ENCODE results near the gene FRMD4A.
"Not testable (repeated sequence)": the region's sequence is repeated elsewhere in the genome, so short reads cannot be mapped to it uniquely, and the experiment has no call there.

Gene FRMD4A

DNA sequence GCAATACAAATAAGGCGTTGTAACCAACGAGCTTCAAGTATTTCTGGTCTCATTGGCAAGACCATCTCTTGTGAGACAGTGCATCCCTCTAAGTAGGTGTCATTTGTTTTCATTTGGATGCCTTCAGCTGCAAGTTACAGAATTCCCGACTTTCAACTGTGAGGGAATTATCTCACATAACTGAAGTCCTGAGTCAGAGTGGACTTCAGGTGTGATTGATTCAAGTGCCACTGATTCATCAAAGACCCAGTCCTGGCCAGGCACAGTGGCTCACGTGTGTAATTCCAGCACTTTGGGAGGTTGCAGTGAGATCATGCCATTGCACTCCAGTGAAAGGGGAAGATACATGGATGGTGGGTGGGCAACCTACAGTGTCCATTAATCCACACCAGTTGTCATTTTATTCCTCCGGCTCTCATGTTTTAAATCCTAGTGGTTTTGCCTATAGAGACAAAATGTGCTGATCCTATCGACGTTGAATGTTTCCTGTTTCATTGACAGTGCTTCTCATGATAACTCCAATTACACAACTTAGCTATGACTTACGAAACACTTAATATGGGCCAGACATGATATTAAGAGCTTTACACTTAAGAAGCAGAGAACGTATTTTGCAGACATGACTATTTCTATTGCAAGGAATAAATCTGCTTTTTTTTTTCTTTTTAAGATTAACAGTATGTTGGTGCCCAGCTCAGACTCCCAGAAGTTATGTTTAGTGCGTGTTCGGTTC, 268.0 kb downstream of the FRMD4A start:
- Mint-ChIP-seq H3K9me3 (no peaks in the 10 kb centered on the region), H3K4me1 (ENCODE audit: low read depth in 2 of 2) (no peaks in the 10 kb centered on the region), H3K27ac (no peak overlapping the region), H3K4me3 (no peak overlapping the region), H3K36me3 (ENCODE audit: insufficient read depth) (no peaks in the 10 kb centered on the region), H3K27me3 (peaks cover 38 to 42% of the 10 kb centered on the region in 2 donors)
- no peak for DNase-seq
- no peak for ATAC-seq (replicated peaks)

GRCh38 chr10:14060320-14061070, 270.2 kb downstream of the FRMD4A start:
- Mint-ChIP-seq H3K4me1 (ENCODE audit: low read depth in 2 of 2) (no peaks in the 10 kb centered on the region), H3K9me3 (no peaks in the 10 kb centered on the region), H3K4me3 (no peak overlapping the region), H3K27ac (no peak overlapping the region), H3K36me3 (ENCODE audit: insufficient read depth) (no peaks in the 10 kb centered on the region), H3K27me3 (peaks cover 43 to 53% of the 10 kb centered on the region in 2 donors)
- DNase-seq (no peak), ATAC-seq (replicated peaks) (no peak)

DNA sequence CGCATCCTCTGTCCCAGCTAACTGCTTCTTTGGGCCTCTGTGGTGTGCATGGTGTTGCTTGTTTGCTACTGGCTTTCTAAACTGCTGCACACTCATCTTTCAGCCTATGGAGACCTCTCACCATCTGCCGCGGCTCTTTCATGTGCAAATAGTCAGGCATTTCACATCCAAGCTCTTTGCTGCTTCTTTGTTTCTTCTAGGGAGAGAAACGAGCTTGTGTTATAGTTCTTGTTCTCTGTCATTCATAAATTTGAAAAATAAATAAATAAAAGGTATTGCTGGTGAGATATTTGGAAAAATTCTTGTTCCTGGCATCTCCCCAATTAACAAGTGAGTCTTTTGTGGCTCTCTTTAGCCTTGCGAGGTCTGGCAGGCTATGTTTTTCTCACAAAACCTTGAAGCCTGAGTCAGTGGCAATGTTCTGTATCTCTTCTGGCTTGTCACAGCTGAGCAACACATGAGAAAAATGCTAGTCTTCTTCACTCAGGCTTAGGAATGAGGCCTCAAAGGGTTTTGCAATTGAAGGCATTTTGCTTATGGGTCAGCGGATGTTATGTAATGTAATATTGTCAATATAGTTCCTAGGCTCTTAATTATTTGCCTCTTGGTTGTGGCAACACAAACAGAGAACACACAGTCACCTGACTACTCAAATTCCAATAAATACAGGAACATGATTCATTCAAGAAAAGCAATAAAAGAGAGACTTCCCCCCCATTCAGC, 274.0 kb downstream of the FRMD4A start:
- ATAC-seq (replicated peaks): no peak
- DNase-seq: no peak
- Mint-ChIP-seq H3K27ac (no peak overlapping the region), H3K4me1 (ENCODE audit: low read depth in 2 of 2) (no peaks in the 10 kb centered on the region), H3K4me3 (no peak overlapping the region), H3K36me3 (ENCODE audit: insufficient read depth) (no peaks in the 10 kb centered on the region), H3K9me3 (peaks cover 2 to 6% of the 10 kb centered on the region in 2 donors), H3K27me3 (peaks cover 36 to 37% of the 10 kb centered on the region in 2 donors)

GRCh38 chr10:14052931-14053330, 277.8 kb downstream of the FRMD4A start:
- Mint-ChIP-seq H3K27me3 (peaks cover 35 to 38% of the 10 kb centered on the region in 2 donors), H3K36me3 (ENCODE audit: insufficient read depth) (no peaks in the 10 kb centered on the region), H3K4me3 (no peak overlapping the region), H3K4me1 (ENCODE audit: low read depth in 2 of 2) (no peaks in the 10 kb centered on the region), H3K9me3 (peaks cover 2 to 9% of the 10 kb centered on the region in 2 donors), H3K27ac (no peak overlapping the region)
- no peak for ATAC-seq (replicated peaks)
- no peak for DNase-seq

GRCh38 chr10:14050598-14050997, 280.1 kb downstream of the FRMD4A start:
- Mint-ChIP-seq H3K36me3 (ENCODE audit: insufficient read depth) (no peaks in the 10 kb centered on the region), H3K4me1 (ENCODE audit: low read depth in 2 of 2) (no peaks in the 10 kb centered on the region), H3K4me3 (no peak overlapping the region), H3K9me3 (peaks cover 2 to 9% of the 10 kb centered on the region in 2 donors), H3K27me3 (peaks cover 19 to 25% of the 10 kb centered on the region in 2 donors), H3K27ac (no peak overlapping the region)
- ATAC-seq (replicated peaks) (no peak), DNase-seq (no peak)

DNA sequence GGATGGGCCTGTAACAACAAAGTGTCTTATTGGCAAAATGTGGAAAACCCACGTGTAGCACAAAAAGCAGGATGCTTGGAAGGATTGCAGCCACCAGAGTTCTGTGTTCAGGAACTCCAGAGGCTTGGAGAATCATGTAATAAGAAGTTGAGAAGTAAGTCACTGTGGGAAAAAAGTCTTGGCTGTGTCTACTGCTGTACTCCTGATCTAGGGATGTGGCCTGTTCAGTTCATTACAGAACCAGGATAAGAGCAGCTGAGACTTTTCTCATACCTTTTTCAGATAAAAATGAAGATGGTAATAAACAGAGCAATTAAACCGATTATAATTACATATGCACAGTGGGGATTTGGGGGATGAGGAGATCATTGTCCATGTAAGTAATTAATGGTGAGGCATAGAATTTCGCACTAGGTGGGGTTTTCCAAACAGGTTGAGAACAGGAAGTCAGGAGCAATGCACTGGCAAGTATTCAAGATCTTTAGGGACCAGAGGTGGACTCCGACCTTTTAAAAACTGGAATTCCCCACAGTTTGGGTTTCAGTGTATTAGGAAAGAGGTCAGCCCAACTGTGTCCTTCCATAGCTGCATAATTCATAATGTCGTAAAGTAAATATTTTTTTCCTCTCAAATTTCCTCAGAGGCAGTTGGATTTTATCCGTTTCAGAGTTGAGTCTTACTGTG, 281.7 kb downstream of the FRMD4A start:
- H3K9me3 Mint-ChIP-seq: peaks cover 2 to 9% of the 10 kb centered on the region in 2 donors
- ATAC-seq (replicated peaks): no peak
- no peaks in the 10 kb centered on the region for H3K4me1 Mint-ChIP-seq (ENCODE audit: low read depth in 2 of 2)
- DNase-seq: no peak
- H3K27ac Mint-ChIP-seq: no peak overlapping the region
- H3K4me3 Mint-ChIP-seq: no peak overlapping the region
- H3K27me3 Mint-ChIP-seq: peaks cover 10% of the 10 kb centered on the region in 2 donors
- no peaks in the 10 kb centered on the region for H3K36me3 Mint-ChIP-seq (ENCODE audit: insufficient read depth)

DNA sequence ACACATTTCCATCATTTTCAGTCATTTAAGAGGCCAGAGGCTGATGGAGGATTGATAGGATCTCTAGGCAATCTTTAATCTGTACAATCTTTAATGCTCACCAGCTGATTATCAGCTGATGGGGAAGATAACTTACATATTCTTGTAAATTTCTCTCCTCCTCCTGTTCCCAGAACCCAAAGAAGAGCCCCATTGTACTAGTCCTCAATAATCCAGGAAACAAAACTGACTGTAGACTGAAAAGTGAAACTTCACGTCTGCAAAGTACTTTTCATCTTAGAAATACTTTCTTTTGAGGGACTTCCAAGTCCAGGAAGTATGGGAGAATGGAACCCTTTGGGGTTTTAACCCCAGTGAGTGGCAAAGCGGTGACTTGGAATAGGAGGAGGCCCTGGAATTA, 283.3 kb downstream of the FRMD4A start:
- Mint-ChIP-seq H3K36me3 (ENCODE audit: insufficient read depth) (no peaks in the 10 kb centered on the region), H3K4me3 (no peak overlapping the region), H3K27ac (no peak overlapping the region), H3K4me1 (ENCODE audit: low read depth in 2 of 2) (no peaks in the 10 kb centered on the region), H3K27me3 (peaks cover 9% of the 10 kb centered on the region in 2 donors), H3K9me3 (peaks cover 2 to 9% of the 10 kb centered on the region in 2 donors)
- DNase-seq (no peak), ATAC-seq (replicated peaks) (no peak)

- not testable (repeated sequence) for H3K4me1 Mint-ChIP-seq (ENCODE audit: low read depth in 2 of 2); H3K27ac Mint-ChIP-seq; H3K9me3 Mint-ChIP-seq; H3K36me3 Mint-ChIP-seq (ENCODE audit: insufficient read depth); DNase-seq; ATAC-seq (replicated peaks); H3K4me3 Mint-ChIP-seq; H3K27me3 Mint-ChIP-seq
Measured at GRCh38 chr10:14042051-14042450, 288.7 kb downstream of the FRMD4A start.

- ATAC-seq (replicated peaks): no peak
- H3K36me3 Mint-ChIP-seq (ENCODE audit: insufficient read depth): no peaks in the 10 kb centered on the region
- H3K4me1 Mint-ChIP-seq (ENCODE audit: low read depth in 2 of 2): peaks cover 0 to 2% of the 10 kb centered on the region in 2 donors
- no peaks in the 10 kb centered on the region for H3K27me3 Mint-ChIP-seq
- H3K9me3 Mint-ChIP-seq: no peaks in the 10 kb centered on the region
- H3K4me3 Mint-ChIP-seq: no peak overlapping the region
- H3K27ac Mint-ChIP-seq: no peak overlapping the region
- DNase-seq: no peak
Measured at GRCh38 chr10:14040787-14041631, 289.7 kb downstream of the FRMD4A start.

GRCh38 chr10:14039968-14040668, 290.6 kb downstream of the FRMD4A start:
- Mint-ChIP-seq H3K36me3 (ENCODE audit: insufficient read depth) (no peaks in the 10 kb centered on the region), H3K27ac (no peak overlapping the region), H3K4me3 (no peak overlapping the region), H3K9me3 (no peaks in the 10 kb centered on the region), H3K27me3 (no peaks in the 10 kb centered on the region), H3K4me1 (ENCODE audit: low read depth in 2 of 2) (peaks cover 0 to 2% of the 10 kb centered on the region in 2 donors)
- ATAC-seq (replicated peaks) (no peak), DNase-seq (no peak)

DNA sequence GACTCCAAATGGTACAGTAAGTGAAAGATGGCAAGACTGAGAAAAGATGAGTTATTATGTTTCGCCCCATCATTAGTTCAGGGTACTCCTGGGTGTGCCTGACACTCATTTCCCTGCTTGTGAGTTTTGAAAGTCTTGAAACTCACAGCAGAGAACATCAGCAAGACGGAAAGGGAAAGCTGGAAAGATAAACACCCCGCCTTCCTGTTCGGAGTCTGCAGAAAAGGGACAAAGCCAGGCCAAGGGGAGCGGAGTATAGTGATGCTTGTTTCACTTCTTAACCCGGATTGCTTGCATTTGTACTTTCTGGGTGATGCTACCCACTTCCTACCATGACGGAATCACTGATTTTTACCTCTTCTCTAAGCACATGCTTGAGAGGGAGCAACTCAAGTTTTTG, 294.5 kb downstream of the FRMD4A start:
- ATAC-seq (replicated peaks) (no peak), DNase-seq (no peak)
- H3K4me1 Mint-ChIP-seq (ENCODE audit: low read depth in 2 of 2): peaks cover 4 to 8% of the 10 kb centered on the region in 2 donors
- H3K36me3 Mint-ChIP-seq (ENCODE audit: insufficient read depth): no peaks in the 10 kb centered on the region
- no peak overlapping the region for H3K27ac Mint-ChIP-seq
- H3K27me3 Mint-ChIP-seq: no peaks in the 10 kb centered on the region
- no peak overlapping the region for H3K4me3 Mint-ChIP-seq
- H3K9me3 Mint-ChIP-seq: no peaks in the 10 kb centered on the region

DNA sequence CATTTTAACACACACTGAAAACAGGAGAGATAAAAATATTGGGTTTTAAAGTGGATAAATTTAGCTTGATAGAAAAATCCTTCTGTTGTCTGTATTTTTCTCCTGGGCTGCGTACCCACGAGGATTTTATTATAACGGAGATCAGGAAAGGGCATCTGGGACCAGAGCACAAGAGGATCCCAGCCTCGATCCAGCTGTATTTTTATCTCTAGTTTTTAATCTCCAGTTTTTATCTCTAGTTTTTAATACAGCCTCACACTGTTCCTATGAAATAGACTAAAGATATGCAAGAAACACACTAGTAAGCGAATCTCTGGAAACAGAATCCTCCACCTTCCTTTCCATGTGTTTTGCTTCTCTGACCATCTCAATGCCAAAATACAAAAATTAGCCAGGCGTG, 295.2 kb downstream of the FRMD4A start:
- no peaks in the 10 kb centered on the region for H3K36me3 Mint-ChIP-seq (ENCODE audit: insufficient read depth)

More for the DNA sequence above, 295.2 kb downstream of the FRMD4A start:
- no peak overlapping the region for H3K27ac Mint-ChIP-seq
- ATAC-seq (replicated peaks) (no peak), DNase-seq (no peak)
- H3K27me3 Mint-ChIP-seq: peaks cover 5 to 7% of the 10 kb centered on the region in 2 donors
- peaks cover 2 to 8% of the 10 kb centered on the region in 2 donors for H3K4me1 Mint-ChIP-seq (ENCODE audit: low read depth in 2 of 2)
- H3K4me3 Mint-ChIP-seq: no peak overlapping the region
- H3K9me3 Mint-ChIP-seq: no peaks in the 10 kb centered on the region
